ENCODE data around the gene ROR2.

ROR2 gene

GRCh38 chr9:91813176-91813795 lies 136.7 kb downstream of the ROR2 start:
- DNase-seq (ENCODE audit: low read depth): no peak
- TF ChIP-seq, protein P1, sequence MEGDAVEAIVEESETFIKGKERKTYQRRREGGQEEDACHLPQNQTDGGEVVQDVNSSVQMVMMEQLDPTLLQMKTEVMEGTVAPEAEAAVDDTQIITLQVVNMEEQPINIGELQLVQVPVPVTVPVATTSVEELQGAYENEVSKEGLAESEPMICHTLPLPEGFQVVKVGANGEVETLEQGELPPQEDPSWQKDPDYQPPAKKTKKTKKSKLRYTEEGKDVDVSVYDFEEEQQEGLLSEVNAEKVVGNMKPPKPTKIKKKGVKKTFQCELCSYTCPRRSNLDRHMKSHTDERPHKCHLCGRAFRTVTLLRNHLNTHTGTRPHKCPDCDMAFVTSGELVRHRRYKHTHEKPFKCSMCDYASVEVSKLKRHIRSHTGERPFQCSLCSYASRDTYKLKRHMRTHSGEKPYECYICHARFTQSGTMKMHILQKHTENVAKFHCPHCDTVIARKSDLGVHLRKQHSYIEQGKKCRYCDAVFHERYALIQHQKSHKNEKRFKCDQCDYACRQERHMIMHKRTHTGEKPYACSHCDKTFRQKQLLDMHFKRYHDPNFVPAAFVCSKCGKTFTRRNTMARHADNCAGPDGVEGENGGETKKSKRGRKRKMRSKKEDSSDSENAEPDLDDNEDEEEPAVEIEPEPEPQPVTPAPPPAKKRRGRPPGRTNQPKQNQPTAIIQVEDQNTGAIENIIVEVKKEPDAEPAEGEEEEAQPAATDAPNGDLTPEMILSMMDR (IDR thresholded peaks at IDR 0.05; ENCODE audit: low read length, missing control alignments): no peak
- H3K4me3 ChIP-seq (replicated peaks; ENCODE audit: low read depth, low read length): no peak overlapping the region

DNA sequence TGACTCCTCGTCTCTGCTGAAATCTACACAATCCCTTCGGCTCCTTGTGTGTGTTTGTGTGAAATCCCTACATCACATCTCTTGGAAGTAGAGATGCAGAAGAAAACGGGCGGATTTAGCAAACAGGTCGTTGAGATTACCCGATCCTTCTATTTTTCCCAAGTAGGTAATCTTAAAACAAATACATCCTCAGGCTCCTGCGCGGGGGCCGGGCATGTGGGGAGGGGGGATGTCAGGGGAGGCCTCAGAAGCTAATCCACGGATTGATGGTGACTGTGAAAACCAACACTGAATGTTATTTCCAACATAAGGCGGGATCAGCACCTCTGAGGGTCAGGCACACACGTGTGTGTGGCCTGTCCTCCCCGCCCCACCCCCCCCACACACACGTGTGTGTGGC lies 137.8 kb downstream of the ROR2 start:
- no peak overlapping the region for H3K4me3 ChIP-seq (replicated peaks; ENCODE audit: low read depth, low read length)
- TF ChIP-seq, protein P1 (IDR thresholded peaks at IDR 0.05; ENCODE audit: low read length, missing control alignments): no peak
- no peak for DNase-seq (ENCODE audit: low read depth)

- H3K4me3 ChIP-seq (replicated peaks; ENCODE audit: low read depth, low read length): no peak overlapping the region
- TF ChIP-seq, protein P1 (IDR thresholded peaks at IDR 0.05; ENCODE audit: low read length, missing control alignments): no peak
- DNase-seq (ENCODE audit: low read depth): no peak
These were observed 138.8 kb downstream of the ROR2 start for GRCh38 chr9:91811024-91811909.

DNA sequence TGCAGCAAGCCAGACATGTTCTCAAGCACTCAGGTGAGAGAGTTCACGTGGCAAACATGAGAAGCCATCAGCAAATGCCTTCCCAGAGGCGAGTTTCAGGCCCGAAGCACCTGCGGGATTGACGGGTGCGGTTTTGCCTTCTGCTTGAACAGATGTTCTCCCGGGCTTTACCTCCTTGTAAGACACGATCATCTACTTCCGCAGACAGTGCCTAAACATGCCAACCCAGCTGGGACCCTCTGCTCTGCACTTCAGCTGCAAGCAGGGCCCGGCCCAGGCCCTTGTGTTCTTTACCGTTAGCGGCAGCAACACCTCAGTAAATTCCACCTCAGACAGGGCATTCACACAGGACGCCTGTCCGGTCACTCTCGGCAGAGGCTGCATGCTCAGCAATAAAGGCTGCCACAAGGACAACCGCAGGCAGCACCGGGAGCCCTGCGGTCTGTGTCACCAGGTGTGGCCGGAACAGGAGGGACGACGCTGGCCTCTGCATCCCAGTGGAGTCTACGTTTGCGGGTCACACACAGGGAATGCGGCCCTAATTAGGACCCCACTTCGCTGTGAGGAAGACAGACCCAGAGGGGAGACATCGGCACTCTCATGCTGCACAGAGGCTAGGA lies 139.6 kb downstream of the ROR2 start:
- no peak overlapping the region for H3K4me3 ChIP-seq (replicated peaks; ENCODE audit: low read depth, low read length)
- DNase-seq (ENCODE audit: low read depth): no peak
- TF ChIP-seq, protein P1 (IDR thresholded peaks at IDR 0.05; ENCODE audit: low read length, missing control alignments): no peak

DNA sequence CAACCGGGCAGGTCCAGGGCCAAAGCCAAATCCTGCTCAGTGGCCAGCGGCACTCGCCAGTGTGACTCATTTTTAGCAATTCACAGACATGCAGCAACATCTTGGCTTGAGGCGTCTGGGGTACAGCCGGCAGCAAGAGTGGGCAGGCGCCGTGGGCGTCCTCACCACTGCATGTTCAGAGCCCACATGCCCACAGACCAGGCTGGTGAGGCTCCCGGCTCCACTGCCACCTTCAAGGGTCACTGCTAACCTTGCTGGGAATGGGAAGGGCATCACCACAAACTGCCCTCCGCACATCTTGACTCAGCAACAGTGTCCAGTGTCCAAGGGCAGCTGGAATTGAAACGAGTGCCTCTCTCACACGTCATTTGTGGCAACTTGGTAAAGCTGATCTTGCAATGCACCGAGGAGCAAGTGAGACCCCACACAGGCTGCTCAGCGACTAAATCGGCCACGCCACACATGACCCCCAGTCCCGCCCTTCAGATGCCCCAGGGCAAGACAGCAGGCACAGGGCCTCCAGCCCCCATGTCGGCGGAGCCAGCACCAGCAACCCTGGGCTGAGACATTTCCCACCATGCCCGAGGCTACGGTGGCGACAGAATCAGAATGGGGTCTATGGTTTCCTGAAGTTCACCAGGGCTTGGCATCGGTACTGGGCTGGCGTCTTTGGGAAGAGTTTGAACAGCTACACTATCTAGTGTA lies 140.3 kb downstream of the ROR2 start:
- TF ChIP-seq, protein P1 (IDR thresholded peaks at IDR 0.05; ENCODE audit: low read length, missing control alignments): no peak
- H3K4me3 ChIP-seq (replicated peaks; ENCODE audit: low read depth, low read length): no peak overlapping the region
- DNase-seq (ENCODE audit: low read depth): no peak

GRCh38 chr9:91807643-91808246 lies 142.3 kb downstream of the ROR2 start:
- TF ChIP-seq, protein P1 (IDR thresholded peaks at IDR 0.05; ENCODE audit: low read length, missing control alignments): no peak
- no peak overlapping the region for H3K4me3 ChIP-seq (replicated peaks; ENCODE audit: low read depth, low read length)
- DNase-seq (ENCODE audit: low read depth): no peak

Measured in fibroblast of pulmonary artery (primary cell).